GM23338 (cell line): ENCODE data around the gene SFSWAP. TPM values are rescaled to one million over a fixed set of nuclear protein-coding genes. Genes with fewer than 3 reads are reported as not detected.

Experiments
- ATAC-seq: fragments of 200-7000 bp; cut with Tn5 transposase; 3 replicates; pipeline ENCODE4 v1.9.1; 2020
- DNase-seq: peaks from one replicate; pipeline ENCODE4 v3.0.0-alpha.2; 2015; ENCODE audit warnings: low spot score
- H2AFZ ChIP-seq: fragments of 200-600 bp; sonication (generic); 2 replicates; pipeline ENCODE4 v1.8.0; 2016; ENCODE audit warnings: antibody characterized with exemption, mild to moderate bottlenecking, moderate library complexity
- H3F3A ChIP-seq: fragments of 200-600 bp; sonication (generic); replicated peaks from 2 replicates; pipeline ENCODE4 v1.8.0; 2017; ENCODE audit warnings: antibody characterized with exemption, mixed run types, low read depth
- H3K27ac ChIP-seq: fragments of 200-600 bp; sonication (generic); 2 replicates; pipeline ENCODE4 v1.6.1; 2016; ENCODE audit warnings: low read depth
- H3K27me3 ChIP-seq: fragments of 200-600 bp; sonication (generic); 2 replicates; pipeline ENCODE4 v1.8.0; 2016; ENCODE audit warnings: mild to moderate bottlenecking, mixed run types, moderate library complexity; ENCODE audit not compliant: insufficient read depth
- H3K36me3 ChIP-seq: fragments of 200-600 bp; sonication (generic); 2 replicates; pipeline ENCODE4 v1.8.0; 2016; ENCODE audit warnings: mild to moderate bottlenecking; ENCODE audit not compliant: insufficient read depth
- H3K4me1 ChIP-seq: fragments of 200-600 bp; sonication (generic); 2 replicates; pipeline ENCODE4 v1.8.0; 2016; ENCODE audit warnings: mild to moderate bottlenecking, moderate library complexity; ENCODE audit not compliant: insufficient read depth
- H3K4me2 ChIP-seq: fragments of 200-600 bp; sonication (generic); 2 replicates; pipeline ENCODE4 v1.7.1; 2017; ENCODE audit warnings: mixed run types
- H3K4me3 ChIP-seq: fragments of 200-600 bp; sonication (generic); 2 replicates; pipeline ENCODE4 v1.6.1; 2016; ENCODE audit warnings: mixed run types
- H3K79me2 ChIP-seq: fragments of 200-600 bp; sonication (generic); replicated peaks from 2 replicates; pipeline ENCODE4 v1.8.0; 2017; ENCODE audit warnings: mild to moderate bottlenecking; ENCODE audit not compliant: insufficient read depth
- H3K9me2 ChIP-seq: fragments of 200-600 bp; sonication (generic); 2 replicates; pipeline ENCODE4 v1.8.0; 2017; ENCODE audit not compliant: insufficient read depth
- H4K20me1 ChIP-seq: fragments of 200-600 bp; sonication (generic); replicated peaks from 2 replicates; pipeline ENCODE4 v1.8.0; 2017; ENCODE audit warnings: mild to moderate bottlenecking; ENCODE audit not compliant: insufficient read depth
- H3K27ac Mint-ChIP-seq: 2 replicates; pipeline ENCODE4 v1.8.0; 2020; ENCODE audit warnings: inconsistent platforms, mild to moderate bottlenecking, moderate library complexity, mixed read lengths
- H3K27me3 Mint-ChIP-seq: 3 replicates; pipeline ENCODE4 v1.8.0; 2022; ENCODE audit warnings: low read depth, mild to moderate bottlenecking, moderate library complexity, mixed read lengths, inconsistent platforms; ENCODE audit not compliant: insufficient read depth, poor library complexity
- H3K36me3 Mint-ChIP-seq: 3 replicates; pipeline ENCODE4 v1.8.0; 2021; ENCODE audit warnings: low read depth, mild to moderate bottlenecking, inconsistent platforms, moderate library complexity, mixed read lengths
- H3K4me1 Mint-ChIP-seq: 3 replicates; pipeline ENCODE4 v1.8.0; 2020; ENCODE audit warnings: mild to moderate bottlenecking, inconsistent platforms, mixed read lengths
- H3K4me3 Mint-ChIP-seq: 3 replicates; pipeline ENCODE4 v1.8.0; 2021; ENCODE audit warnings: moderate library complexity, mild to moderate bottlenecking, inconsistent platforms, mixed read lengths
- H3K9me3 Mint-ChIP-seq: 3 replicates; pipeline ENCODE4 v1.8.0; 2020; ENCODE audit warnings: moderate library complexity, mild to moderate bottlenecking, inconsistent platforms, mixed read lengths
- EZH2 ChIP-seq: fragments of 200-600 bp; sonication (generic); IDR thresholded peaks from one replicate; pipeline ENCODE4 v1.8.0; 2017; ENCODE audit warnings: antibody characterized with exemption, mild to moderate bottlenecking, low read depth; ENCODE audit not compliant: unreplicated experiment
- NANOG ChIP-seq: IDR thresholded peaks from 2 replicates; pipeline ENCODE4 v1.6.1; 2016; ENCODE audit warnings: antibody characterized with exemption, borderline replicate concordance
- POLR2AphosphoS5 ChIP-seq: IDR thresholded peaks from 2 replicates; pipeline ENCODE4 v1.6.1; 2016; ENCODE audit warnings: antibody characterized with exemption, low read depth
- STAT1 ChIP-seq: IDR thresholded peaks from one replicate; pipeline ENCODE4 v1.6.1; 2016; ENCODE audit warnings: antibody characterized with exemption; ENCODE audit not compliant: unreplicated experiment
- ZNF114 ChIP-seq: fragments of 250-450 bp; sonication (Bioruptor Pico); IDR thresholded peaks from 2 replicates; pipeline ENCODE4 v1.5.0; 2020; ENCODE audit warnings: mild to moderate bottlenecking, moderate library complexity
- ZNF331 ChIP-seq: fragments of 250-450 bp; sonication (Bioruptor Pico); IDR thresholded peaks from 2 replicates; pipeline ENCODE4 v1.5.0; 2020; ENCODE audit warnings: low read depth, mild to moderate bottlenecking, moderate library complexity
- polyA plus RNA-seq: library from polyadenylated mRNA; unstranded; fragments of >200 nt; fragmentation: Nextera tagmentation; extraction: Ambion mirVana; gene quantifications from 2 replicates; pipeline ENCODE4 v1.2.1, GENCODE V29; 2016
- total RNA-seq: library from RNA; depleted of rRNA; stranded (reverse); fragments of >200 nt; shearing (Covaris generic); gene quantifications from 2 replicates; pipeline ENCODE4 v1.2.3, GENCODE V29; 2014
- TF ChIP-seq, protein P1 (sequence below), 2 experiments: fragments of 200-600 bp in 1 of 2; sonication (generic) in 1 of 2; conservative IDR thresholded peaks; 2 replicates each; pipeline versions ENCODE4 v1.5.1 to v1.6.1; 2016 to 2017; ENCODE audit warnings: antibody characterized with exemption in 2 of 2, low read depth in 2 of 2, mild to moderate bottlenecking in 2 of 2, moderate library complexity in 1 of 2
- TF ChIP-seq, protein P2 (sequence below): IDR thresholded peaks from one replicate; pipeline ENCODE4 v1.6.1; 2018; ENCODE audit warnings: antibody characterized with exemption; ENCODE audit not compliant: unreplicated experiment
- TF ChIP-seq, protein P3 (sequence below): IDR thresholded peaks from 2 replicates; pipeline ENCODE4 v1.6.1; 2016; ENCODE audit warnings: antibody characterized with exemption

Gene SFSWAP
- total and polyA plus RNA-seq, 2 experiments from 2014 or later = 41.0 to 49.8 TPM

DNA sequence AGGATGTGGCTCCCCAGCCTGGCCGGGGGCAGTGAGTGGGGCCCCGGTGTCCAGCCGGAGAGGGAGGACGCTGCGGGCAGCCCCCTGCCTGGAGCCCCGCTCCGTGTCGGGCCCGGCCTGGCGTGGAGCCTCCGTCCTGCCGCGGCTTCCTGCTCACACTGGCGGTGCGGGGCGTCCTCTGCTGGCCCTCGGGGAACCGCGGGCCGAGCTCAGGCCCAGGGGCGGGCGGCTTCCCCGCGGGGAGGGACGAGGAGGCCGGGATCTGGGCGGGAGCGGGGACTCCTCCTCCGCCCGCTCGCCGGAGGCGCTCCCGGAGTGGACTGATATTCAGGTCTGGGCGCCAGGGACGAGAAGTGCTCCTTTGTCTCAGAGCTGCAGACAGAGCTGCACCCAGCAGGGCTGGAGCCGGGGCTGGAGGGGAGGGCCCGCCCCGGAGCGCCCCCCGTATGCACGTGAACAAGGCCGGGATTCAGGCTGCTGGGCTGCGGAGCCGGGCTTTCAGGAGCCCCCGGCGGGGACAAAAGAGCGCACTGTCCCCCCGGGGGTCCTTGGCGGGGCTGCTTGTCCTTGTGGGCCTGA lies 119.5 kb downstream of the SFSWAP start:
- Mint-ChIP-seq H3K36me3 (no peaks in the 10 kb centered on the region; the same call in 2 of the 3 replicates), H3K4me1 (peaks cover 14% of the 10 kb centered on the region; the same call in 2 of the 3 replicates), H3K27me3 (peaks cover 14% of the 10 kb centered on the region), H3K27ac (no peak overlapping the region), H3K9me3 (no peaks in the 10 kb centered on the region), H3K4me3 (peak overlapping the region; percentile 69)
- no peaks in the 10 kb centered on the region for H3K36me3 ChIP-seq
- peak overlapping the region; percentile 73 for H3K4me3 ChIP-seq
- H4K20me1 ChIP-seq = no peaks in the 10 kb centered on the region; the same call in 1 of the 2 replicates
- peak overlapping the region; percentile 93 for H3K4me2 ChIP-seq
- DNase-seq (peak; percentile 68), ATAC-seq (peak; percentile 52)
- no peak overlapping the region for H3K27ac ChIP-seq
- H3K9me2 ChIP-seq = no peaks in the 10 kb centered on the region
- TF ChIP-seq, protein P1, sequence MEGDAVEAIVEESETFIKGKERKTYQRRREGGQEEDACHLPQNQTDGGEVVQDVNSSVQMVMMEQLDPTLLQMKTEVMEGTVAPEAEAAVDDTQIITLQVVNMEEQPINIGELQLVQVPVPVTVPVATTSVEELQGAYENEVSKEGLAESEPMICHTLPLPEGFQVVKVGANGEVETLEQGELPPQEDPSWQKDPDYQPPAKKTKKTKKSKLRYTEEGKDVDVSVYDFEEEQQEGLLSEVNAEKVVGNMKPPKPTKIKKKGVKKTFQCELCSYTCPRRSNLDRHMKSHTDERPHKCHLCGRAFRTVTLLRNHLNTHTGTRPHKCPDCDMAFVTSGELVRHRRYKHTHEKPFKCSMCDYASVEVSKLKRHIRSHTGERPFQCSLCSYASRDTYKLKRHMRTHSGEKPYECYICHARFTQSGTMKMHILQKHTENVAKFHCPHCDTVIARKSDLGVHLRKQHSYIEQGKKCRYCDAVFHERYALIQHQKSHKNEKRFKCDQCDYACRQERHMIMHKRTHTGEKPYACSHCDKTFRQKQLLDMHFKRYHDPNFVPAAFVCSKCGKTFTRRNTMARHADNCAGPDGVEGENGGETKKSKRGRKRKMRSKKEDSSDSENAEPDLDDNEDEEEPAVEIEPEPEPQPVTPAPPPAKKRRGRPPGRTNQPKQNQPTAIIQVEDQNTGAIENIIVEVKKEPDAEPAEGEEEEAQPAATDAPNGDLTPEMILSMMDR (conservative IDR thresholded peaks at IDR 0.05; ENCODE audit: low read depth in 2 of 2) = peak in 1 of 2 experiments; percentile 77; a peak in 3 of 4 replicates
- no peak for TF ChIP-seq ZNF114
- H3K27me3 ChIP-seq = peaks cover 29% of the 10 kb centered on the region
- no peaks in the 10 kb centered on the region; the same call in 1 of the 2 replicates for H3K79me2 ChIP-seq
- H3F3A ChIP-seq = 0 out of 2 replicates have a peak, but pooled peaks cover 3% of the 10 kb centered on the region
- peak overlapping the region; percentile 56 for H2AFZ ChIP-seq
- peaks cover 7% of the 10 kb centered on the region; the same call in 1 of the 2 replicates for H3K4me1 ChIP-seq

DNA sequence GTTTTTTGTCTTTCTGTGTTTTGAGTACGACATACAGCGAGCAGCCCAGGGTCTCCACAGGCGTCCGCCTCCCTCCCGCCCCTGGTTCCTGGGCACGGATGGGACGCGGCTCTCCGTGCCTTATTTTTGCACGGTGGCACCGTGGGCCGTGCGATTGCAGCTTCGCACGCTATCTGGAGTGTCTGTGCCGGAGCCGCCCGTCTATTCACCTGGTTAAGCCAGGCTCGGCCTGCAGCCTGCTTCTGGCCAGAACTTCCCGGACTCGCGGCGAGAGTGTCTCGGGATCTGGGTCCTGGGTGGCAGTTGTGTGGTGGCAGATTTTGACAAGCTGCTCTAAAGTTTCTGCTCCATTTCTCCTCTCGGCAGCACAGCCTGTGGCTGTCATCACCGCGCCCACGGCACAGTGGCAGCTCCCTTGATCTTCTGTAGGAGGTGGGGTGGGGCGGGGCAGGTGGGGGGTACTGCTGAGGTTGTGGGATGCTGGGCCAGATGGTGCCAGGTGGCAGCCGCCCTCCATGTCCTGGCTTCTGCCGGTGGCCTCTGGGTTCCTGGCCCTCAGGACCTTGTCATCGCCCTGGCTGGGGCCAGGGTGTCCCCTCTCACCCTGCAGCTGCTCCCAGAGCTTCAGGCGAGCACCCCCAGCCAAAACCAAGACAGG lies 120.2 kb downstream of the SFSWAP start:
- H3K27ac Mint-ChIP-seq = no peak overlapping the region
- Histone ChIP-seq H3K27me3 (peaks cover 29% of the 10 kb centered on the region), H2AFZ (peak overlapping the region; percentile 56), H3K36me3 (no peaks in the 10 kb centered on the region), H4K20me1 (no peaks in the 10 kb centered on the region; the same call in 1 of the 2 replicates), H3K4me3 (peak overlapping the region; percentile 73), H3K4me1 (peaks cover 7% of the 10 kb centered on the region; the same call in 1 of the 2 replicates), H3K4me2 (peak overlapping the region; percentile 93), H3K9me2 (no peaks in the 10 kb centered on the region), H3K79me2 (no peaks in the 10 kb centered on the region; the same call in 1 of the 2 replicates), H3F3A (0 out of 2 replicates have a peak, but pooled peaks cover 3% of the 10 kb centered on the region), H3K27ac (no peak overlapping the region)
- DNase-seq (no peak), ATAC-seq (peak; percentile 9)
- H3K27me3 Mint-ChIP-seq = peaks cover 14% of the 10 kb centered on the region
- no peaks in the 10 kb centered on the region; the same call in 2 of the 3 replicates for H3K36me3 Mint-ChIP-seq
- H3K4me1 Mint-ChIP-seq = peaks cover 14% of the 10 kb centered on the region; the same call in 2 of the 3 replicates
- no peaks in the 10 kb centered on the region for H3K9me3 Mint-ChIP-seq
- peak overlapping the region; percentile 69 for H3K4me3 Mint-ChIP-seq
- TF ChIP-seq, protein P2, sequence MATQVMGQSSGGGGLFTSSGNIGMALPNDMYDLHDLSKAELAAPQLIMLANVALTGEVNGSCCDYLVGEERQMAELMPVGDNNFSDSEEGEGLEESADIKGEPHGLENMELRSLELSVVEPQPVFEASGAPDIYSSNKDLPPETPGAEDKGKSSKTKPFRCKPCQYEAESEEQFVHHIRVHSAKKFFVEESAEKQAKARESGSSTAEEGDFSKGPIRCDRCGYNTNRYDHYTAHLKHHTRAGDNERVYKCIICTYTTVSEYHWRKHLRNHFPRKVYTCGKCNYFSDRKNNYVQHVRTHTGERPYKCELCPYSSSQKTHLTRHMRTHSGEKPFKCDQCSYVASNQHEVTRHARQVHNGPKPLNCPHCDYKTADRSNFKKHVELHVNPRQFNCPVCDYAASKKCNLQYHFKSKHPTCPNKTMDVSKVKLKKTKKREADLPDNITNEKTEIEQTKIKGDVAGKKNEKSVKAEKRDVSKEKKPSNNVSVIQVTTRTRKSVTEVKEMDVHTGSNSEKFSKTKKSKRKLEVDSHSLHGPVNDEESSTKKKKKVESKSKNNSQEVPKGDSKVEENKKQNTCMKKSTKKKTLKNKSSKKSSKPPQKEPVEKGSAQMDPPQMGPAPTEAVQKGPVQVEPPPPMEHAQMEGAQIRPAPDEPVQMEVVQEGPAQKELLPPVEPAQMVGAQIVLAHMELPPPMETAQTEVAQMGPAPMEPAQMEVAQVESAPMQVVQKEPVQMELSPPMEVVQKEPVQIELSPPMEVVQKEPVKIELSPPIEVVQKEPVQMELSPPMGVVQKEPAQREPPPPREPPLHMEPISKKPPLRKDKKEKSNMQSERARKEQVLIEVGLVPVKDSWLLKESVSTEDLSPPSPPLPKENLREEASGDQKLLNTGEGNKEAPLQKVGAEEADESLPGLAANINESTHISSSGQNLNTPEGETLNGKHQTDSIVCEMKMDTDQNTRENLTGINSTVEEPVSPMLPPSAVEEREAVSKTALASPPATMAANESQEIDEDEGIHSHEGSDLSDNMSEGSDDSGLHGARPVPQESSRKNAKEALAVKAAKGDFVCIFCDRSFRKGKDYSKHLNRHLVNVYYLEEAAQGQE = no peak
- TF ChIP-seq NANOG = no peak
- TF ChIP-seq, protein P3, sequence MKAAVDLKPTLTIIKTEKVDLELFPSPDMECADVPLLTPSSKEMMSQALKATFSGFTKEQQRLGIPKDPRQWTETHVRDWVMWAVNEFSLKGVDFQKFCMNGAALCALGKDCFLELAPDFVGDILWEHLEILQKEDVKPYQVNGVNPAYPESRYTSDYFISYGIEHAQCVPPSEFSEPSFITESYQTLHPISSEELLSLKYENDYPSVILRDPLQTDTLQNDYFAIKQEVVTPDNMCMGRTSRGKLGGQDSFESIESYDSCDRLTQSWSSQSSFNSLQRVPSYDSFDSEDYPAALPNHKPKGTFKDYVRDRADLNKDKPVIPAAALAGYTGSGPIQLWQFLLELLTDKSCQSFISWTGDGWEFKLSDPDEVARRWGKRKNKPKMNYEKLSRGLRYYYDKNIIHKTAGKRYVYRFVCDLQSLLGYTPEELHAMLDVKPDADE = no peak
- no peak for TF ChIP-seq STAT1
- TF ChIP-seq ZNF331 (CRISPR knock-in tag) = no peak
- TF ChIP-seq EZH2 = no peak
- no peak for TF ChIP-seq POLR2AphosphoS5
- no peak for TF ChIP-seq ZNF114
- TF ChIP-seq, protein P1 (conservative IDR thresholded peaks at IDR 0.05; ENCODE audit: low read depth in 2 of 2) = no peak
